ENCODE measurements around the gene BDH1.
"Not testable (repeated sequence)": the region's sequence is repeated elsewhere in the genome, so short reads cannot be mapped to it uniquely, and the experiment has no call there.

BDH1 gene

DNA sequence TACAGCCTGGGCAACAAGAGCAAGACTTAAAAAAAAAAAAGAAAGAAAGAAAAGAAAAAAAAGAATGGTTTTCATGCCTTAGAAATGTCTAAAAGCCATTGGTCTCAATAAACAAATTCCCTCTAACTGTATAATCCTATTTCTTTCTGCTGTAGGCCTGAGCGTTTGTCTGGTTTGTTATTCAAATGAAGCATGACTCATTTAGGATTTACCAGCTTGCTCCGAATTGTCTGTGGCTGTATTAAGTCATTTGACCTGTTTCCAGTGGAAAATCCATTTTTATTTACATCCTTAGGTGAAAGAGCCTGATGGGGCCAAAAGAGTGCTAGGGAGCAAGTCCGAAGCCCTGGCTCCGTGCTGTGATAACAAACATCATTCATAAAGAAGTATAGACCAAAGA, 73.8 kb downstream of the BDH1 start:
- no peak for DNase-seq

DNA sequence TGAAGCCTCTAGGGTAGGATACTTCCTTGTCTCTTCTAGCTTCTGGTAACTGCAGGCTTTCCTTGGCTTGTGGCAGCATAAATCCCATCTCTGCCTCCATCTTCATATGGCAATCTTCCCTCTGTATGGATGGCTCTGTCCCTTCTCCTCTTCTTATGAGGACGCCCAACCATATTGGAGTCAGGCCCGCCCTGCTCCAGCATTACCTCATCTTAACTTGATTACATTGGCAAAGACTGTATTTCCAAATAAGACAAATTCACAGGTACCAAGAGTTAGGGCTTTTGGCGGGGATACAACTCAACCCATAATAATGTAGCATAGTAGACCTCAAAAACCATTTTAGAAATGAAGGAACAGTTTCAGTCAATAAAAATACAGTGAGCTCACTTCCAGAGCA, 75.4 kb downstream of the BDH1 start:
- DNase-seq = no peak

DNA sequence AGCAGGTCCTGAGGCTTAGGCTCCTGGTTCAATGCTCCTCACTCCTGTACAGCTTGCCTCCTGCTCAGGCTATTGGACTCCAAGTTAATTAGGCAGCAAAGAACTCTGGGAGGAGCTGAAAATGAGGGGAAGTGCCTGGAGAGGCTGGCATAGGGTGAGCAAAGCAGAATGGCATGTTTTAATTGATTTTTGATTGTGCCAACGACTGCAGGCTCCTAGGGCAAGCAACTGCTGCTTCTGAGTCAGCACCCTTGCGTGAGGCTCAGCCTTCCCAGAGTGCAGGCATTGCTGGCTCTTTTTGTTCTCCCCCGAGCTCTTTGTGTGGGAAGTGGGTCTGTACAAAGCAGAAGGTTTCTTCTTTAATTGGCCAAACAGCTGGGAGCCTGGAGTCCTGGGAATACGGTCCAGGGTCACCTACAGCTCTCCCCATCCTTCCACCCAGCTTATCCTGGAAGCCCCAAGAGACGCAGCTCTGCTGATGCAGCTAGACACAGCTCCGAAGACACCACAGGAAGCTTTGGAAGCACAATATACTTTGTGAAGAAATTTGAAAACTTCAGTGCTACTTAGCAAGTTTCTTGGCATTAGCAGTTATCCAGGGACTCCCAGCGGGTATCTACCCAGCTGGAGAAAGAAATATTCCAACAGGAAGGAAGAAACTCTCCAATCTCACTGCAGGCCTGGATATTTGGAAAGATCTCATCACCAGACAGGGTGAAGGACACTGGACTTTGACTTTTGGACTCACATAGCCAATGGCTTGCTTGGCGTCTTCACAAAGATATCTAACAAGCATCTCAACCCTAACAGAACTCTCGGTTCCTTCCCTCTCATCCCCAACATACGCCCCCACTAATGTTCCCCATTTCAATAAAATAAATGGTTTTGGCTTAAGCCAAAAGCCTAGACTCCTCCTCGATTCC, 76.8 kb downstream of the BDH1 start:
- DNase-seq = no peak

DNA sequence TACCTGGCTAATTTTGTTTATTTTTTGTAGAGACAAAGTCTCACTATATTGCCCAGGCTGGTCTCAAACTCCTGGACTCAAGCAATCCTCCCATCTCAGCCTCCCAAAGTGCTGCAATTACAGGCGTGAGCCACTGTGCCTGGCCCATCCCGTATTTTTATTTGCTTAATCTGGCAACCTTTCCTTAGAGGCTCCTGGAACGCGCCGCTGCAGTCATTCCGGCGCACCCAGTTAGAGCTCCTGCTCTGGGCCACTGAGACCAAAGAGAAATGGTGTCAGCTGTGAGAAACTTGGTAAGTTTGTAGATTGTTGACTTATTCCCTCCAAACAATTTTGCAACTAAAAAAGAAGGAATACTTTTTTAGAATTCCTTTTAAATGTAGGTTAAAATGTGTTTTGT, 78.0 kb downstream of the BDH1 start:
- DNase-seq = not testable (repeated sequence)

DNA sequence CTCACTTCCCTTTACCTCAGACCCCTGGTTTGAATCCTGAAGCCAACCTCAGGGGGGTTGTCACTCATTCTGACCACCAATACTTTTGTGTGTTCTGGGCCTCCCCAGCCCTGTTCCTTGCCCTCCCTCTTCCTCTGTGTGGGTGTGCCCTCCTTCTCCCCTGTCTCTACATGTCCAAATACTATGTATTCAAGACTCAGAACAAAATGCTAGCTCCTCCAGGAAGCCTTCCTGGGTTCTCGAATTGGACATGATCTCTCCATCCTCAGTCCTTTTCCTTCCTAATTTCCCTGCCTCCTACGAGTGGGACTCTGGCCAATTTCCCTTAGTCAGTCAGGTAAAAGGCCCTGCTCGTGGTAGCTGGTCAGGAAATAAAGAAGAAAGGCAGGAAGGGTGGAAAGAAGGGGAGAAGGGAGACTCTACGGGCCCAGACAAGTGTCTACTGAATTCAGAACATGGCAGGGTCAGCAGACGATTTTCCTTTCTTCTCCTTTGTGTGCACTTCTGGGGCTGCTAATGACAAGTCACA, 79.7 kb downstream of the BDH1 start:
- DNase-seq = no peak

DNA sequence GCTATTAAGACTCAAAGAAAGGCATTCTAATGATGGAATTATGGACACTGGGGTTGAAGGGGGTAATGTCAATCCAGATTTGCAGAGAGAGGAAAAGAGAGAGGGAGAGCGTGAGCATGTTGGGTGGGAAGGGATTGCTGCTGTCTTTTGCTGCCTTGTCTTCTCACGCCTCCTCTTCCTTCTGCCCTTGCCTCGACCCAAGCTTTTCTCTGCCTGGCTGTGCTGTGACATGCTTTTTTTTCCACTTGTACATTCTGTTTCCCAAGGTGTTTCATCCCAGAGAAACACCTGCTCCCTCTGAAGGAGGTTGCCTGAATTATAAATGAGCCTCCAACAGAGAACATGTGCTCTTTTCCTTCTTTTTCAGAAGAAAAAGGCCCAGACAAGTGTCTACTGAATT, 80.3 kb downstream of the BDH1 start:
- DNase-seq = no peak

DNA sequence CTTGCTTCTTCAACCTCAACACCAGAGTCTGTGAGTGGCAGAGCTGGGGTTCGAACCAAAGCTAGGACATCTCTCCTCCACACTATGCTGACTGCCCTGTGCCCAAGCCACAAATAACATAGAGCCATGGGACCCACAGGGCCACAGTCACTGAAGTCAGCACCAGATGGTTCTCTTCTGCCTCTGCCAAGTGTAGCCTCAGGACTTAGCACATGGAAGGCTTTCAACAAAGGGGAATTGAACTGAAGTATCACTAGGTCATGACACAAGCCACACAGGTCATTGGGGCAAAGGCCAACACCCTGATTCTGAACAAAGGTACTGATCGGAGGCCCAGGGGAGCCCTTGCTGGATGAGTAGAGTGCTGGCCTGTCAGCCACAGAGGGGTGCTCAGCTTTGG, 83.6 kb downstream of the BDH1 start:
- DNase-seq = no peak

DNA sequence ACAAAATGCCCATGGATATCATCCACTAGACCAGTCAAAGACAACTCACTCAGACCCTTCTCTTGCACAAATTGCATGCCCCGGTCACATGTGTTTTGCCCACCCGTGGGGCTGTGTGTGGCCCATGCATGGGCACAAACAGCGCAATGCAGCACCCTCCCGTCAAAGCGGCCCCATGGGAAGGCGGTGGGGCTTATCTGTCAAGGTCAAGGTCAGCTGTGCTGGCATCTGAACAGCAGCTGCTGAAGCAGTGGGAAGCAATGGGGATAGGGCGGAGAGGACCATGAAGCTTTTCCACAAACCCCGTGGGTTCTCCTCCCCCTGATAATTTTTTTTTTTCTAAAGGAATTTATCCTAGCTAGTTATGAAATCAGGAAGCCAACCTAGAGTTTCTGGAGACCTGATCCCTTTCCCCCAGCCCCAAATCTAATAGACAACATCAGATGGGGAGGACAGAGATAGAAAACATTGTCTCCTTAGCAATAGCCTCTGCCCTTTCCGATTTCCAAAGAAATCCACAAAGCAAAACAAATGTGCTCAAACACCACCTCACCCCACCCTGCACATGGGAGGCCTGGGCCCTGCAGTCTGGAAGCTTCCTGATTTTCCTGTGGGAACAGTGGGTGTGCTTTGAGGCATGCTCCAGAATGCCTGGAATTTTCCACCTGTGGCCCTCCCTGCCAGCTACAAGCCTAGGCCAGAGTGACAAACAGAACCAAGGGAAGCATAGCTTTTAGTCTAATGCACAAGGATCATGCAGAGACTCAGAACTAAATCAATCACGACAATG, 84.4 kb downstream of the BDH1 start:
- no peak for DNase-seq

DNA sequence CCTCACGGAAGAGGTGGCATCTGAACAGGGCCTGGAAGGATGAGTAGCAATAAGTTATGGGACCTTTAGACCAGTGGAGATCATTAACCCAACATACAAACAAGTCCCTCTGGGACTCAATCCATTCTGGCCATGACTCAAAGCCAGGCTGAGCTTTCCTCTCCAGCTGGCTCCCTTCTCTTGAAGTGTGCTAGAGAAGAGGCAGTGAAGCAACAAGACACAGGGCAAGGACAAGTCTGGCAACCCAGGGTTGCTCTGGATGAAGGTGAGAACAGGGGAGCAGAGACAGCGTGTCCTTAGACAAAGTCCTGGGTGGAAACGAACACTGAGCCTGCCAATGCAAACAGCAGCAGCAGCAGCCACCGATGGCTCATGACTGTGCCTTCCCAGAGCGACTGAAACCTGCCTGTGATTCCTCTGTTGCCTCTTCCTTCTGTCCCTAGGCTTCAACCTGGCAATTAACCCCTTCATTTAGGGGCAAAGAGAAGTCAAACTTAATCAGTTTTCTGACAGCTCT, 86.8 kb downstream of the BDH1 start:
- DNase-seq = no peak

DNA sequence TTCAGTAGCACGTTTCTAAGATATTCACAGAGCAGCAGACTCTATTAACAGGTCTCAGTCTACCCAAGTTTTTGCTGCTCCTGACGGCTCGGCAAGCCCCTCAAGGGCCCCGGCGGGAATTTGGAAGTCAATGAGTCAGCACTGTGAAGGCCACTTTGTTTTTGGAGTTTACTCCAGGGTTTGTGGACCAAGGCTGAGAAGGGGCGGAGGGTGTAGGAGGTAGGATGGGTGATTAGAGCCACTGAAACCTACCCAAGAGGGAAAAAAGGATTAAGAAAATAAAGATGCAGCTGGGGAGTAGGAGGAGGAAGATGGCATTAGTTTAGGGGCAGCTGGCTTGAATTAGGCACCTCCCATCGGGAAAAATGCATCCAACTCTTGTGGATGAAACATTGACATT, 87.6 kb downstream of the BDH1 start:
- no peak for DNase-seq

DNA sequence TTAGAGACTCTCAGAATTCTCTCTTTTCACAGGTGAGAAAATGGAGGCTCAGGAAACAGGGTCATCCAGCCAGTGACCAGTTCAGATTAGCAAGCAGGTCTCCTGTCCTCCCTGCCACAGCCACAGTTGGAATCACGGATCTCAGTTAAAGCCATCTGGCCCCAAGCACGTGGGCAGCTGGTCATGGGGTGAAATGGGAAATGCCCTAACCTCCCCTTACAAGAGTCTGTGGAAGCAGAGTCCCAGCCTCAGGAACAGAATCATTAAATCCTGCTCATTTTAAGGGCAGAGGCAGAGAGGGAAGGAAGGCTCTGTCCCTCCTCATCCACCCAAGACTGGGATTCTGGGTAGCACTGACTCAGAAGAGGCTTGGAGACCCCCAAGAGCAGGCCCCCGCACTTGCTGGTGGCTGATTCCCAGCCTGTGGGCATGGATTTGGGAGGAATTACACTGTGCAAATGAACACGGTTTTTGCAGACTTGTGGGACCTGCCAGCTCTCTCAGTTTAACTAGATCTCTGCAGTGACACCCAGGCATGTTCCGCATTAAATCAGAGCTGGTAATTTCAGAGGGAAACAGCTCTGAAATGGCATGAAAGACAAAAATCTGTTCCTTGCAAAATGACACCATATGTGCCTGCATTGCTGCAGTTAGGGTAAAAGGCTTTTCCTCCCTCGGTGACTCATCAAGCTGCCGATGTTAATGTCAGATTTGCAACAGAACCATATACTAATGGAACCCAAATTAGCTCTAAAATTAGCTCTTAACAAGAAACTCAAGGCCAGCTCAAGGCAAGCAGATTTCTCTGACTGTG, 89.0 kb downstream of the BDH1 start:
- no peak for DNase-seq

DNA sequence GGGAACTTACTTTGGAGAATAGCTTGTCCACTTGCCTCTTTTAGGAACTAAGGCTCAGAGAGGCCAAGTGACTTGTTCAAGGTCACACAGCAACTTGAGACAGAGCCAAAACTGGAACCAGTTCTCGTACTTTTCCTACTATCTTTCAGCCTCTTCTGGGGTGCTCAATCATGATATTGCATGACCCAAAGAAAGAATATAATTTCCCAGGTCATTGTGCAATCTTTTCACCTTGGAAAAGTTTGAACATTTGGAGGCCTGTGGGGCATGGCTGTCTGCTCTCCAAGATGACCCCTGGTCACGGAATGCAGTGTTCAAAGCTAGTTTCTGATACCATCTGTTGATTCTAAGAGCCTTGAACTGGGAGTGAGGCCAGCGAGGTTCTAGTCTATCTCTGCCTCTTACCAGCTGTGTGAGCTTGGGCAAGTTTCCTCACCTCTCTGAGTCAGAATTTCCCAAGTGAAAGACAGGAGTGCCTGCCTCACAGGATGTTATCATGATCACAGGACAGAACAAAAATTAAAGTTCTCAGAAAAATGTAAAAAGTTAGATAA, 89.7 kb downstream of the BDH1 start:
- DNase-seq = no peak

DNA sequence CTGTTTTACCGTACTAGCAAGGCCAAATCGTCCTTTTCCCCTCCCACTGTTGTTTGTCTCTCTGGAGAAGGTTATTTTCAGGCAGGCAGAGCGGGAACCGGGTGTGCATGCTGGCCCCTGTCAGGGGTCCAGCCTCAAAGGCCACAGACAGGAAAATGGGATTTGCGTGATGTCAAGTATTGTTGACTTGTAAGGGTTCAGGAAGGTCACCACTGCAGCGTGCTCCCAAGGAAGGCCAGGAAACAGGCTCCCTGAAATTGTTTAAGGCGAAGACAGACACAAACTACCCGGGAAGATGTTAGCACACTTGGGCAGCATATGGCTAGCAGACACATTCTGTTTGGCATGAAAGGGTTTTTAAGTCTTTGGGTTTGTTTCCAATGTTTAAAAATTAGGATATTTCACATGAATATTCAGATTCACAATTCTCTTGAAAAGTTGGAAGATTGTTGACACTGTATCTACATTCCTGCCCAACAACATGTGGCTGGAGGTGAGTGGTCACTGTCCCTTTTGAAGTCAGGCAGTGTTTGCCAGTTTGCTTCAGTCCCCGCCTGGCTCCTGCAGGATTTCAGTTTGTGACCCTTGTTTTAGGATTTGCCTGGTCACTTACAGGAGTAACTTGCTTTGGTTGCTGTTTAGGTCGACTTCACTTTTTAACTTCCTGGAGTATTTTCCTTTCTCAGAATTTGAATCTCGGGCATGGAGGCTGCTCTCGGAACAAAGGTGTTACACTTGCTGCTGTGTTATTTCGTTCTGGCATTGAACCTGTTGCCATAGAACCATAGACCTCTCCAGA, 90.4 kb downstream of the BDH1 start:
- no peak for DNase-seq

DNA sequence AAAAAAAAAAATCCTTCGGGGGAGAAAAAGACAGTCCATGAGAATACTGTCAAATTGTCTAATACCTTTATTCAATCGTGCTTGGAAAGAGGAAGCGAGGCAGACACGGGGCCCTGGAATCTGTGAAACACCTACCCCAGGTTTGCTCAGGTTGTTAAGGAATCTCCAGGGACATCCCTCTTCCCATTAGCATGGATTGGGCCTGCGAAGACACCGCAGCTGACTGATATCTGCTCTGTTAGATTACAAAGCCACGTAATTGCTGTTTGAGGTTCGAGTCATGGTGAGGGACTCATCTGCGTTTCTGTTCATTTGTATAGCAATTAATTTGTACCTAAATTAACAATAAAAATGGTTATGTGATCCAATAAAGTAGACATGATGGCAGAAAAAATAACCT, 91.0 kb downstream of the BDH1 start:
- no peak for DNase-seq

DNA sequence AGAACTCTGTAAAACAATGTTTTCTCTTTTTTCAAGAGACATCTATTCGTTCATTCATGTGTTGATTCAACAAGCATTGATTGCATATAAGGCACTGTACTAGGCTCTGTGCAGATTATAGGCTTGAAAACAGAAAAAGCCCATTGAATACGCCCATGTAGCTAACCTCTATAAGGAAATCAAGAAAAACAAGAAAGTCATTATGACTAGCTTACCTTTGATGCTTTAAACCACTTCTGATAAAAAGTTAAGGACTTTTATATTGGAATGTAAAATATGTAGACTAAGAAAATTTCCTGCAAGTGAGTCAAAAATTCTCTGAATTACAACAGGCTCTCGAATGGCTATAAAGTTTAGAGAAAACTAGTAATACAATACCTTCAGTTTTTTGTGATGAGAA, 92.5 kb downstream of the BDH1 start:
- no peak for DNase-seq

DNA sequence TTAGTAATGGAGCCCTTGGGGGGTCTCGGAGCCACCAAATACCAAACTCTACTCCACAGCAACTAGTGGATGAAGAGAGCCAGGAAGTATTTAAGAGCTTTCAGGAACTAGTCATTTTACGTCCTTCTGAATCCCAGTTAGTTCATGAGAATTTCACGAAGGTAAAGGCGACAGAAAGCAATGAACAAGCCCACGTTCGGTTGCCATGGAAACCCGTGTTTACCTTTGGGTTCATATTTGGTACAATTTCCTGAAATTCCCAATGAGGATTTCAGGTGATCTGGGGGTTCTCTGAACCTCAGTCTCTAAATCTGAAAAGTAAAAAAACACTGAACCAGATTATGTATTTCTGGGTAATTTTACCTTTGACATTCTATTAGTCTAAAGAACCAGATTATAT, 93.0 kb downstream of the BDH1 start:
- no peak for DNase-seq

DNA sequence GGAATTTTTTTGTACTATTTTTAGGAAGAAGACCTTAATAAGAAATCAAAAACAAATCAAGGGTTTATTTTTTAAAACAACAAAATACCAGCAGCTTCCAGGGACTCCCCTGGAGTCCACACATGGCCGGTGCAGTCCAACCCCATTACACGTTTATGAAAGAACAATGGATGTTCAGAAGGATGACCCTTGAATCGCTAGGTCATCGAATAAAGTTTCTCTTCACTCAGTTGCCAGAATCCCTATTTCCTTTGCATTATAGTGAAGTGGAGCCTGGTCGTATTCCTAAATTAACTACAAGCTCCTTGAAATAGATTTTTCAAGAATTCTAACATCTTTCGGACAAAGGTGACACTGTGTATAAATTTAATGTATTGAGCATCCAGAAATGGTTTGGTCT, 95.1 kb downstream of the BDH1 start:
- DNase-seq = no peak

DNA sequence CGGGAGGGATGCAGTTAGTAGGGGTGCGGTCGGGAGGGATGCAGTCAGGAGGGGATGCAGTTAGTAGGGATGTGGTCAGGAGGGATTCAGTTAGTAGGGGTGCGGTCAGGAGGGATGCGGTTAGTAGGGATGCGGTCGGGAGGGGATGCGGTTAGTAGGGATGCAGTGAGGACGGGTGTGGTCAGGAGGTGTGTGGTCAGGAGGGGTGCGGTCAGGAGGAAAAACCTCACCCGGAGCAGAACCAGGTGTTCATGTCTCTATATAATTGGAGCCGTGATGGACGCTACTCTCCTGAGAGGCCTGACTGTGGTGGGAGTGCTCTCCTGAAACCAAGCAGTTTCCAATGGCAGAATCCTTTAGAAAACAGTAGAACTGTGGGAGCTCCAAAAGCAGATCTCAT, 95.8 kb downstream of the BDH1 start:
- no peak for DNase-seq

All from SHP77 (cell line).